Stomach (tissue), 4 donors: ENCODE measurements around the gene GRIK2.

Experiments used
- POLR2A ChIP-seq, 4 donors: fragments of 450-650 bp; IDR thresholded peaks; one replicate each; pipeline ENCODE4 v1.6.1; 2016; ENCODE audit warnings: antibody characterized with exemption in 4 of 4, control low read depth in 2 of 4, mild to moderate bottlenecking in 1 of 4, moderate library complexity in 1 of 4
- POLR2AphosphoS5 ChIP-seq, 3 donors: sonication (generic); formaldehyde crosslinking; IDR thresholded peaks; one replicate each; pipeline ENCODE4 v1.6.1; 2016; ENCODE audit warnings: antibody characterized with exemption in 3 of 3
- TF ChIP-seq, protein P1 (sequence below), 7 experiments: fragments of 450-650 bp in 4 of 7; fragments of 200-600 bp in 3 of 7; sonication (generic) in 3 of 7; IDR thresholded peaks; one replicate each; pipeline ENCODE4 v1.5.1; 2016 to 2019; ENCODE audit warnings: antibody characterized with exemption in 7 of 7, control low read depth in 2 of 7, mild to moderate bottlenecking in 1 of 7

DNA sequence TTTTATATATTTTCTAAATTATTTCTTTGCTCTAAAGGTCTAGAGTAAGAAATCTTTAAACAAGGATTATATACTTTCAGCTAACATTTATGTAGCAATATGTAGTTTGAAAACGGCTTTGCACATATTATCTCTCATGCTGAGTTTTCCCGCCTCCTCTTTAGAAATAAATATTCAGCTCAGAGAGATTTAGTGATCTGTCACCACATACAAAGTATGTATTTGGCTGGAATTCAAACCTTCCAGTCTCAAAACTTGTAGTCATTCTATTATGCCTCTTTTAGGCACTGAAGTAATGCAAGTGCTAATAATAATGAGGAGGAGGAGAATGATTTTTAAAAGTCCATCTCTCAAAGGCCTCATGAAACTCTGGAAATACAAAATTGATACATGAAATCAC is 525.0 kb downstream of the GRIK2 start:
- TF ChIP-seq, protein P1, sequence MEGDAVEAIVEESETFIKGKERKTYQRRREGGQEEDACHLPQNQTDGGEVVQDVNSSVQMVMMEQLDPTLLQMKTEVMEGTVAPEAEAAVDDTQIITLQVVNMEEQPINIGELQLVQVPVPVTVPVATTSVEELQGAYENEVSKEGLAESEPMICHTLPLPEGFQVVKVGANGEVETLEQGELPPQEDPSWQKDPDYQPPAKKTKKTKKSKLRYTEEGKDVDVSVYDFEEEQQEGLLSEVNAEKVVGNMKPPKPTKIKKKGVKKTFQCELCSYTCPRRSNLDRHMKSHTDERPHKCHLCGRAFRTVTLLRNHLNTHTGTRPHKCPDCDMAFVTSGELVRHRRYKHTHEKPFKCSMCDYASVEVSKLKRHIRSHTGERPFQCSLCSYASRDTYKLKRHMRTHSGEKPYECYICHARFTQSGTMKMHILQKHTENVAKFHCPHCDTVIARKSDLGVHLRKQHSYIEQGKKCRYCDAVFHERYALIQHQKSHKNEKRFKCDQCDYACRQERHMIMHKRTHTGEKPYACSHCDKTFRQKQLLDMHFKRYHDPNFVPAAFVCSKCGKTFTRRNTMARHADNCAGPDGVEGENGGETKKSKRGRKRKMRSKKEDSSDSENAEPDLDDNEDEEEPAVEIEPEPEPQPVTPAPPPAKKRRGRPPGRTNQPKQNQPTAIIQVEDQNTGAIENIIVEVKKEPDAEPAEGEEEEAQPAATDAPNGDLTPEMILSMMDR (IDR thresholded peaks at IDR 0.05): no peak
- TF ChIP-seq POLR2AphosphoS5 (IDR thresholded peaks at IDR 0.05) (no peak), POLR2A (IDR thresholded peaks at IDR 0.05) (no peak)
